Thyroid gland (tissue), 4 donors: ENCODE results near the gene DDA1.

ENCODE experiments used
- POLR2A ChIP-seq, 2 donors: fragments of 450-650 bp; IDR thresholded peaks; one replicate each; pipeline ENCODE4 v1.6.1; 2017; ENCODE audit warnings: antibody characterized with exemption in 2 of 2, mild to moderate bottlenecking in 2 of 2, moderate library complexity in 1 of 2
- TF ChIP-seq, protein P1 (sequence below), 6 experiments: fragments of 200-600 bp in 3 of 6; fragments of 450-650 bp in 3 of 6; sonication (generic) in 3 of 6; IDR thresholded peaks; one replicate each; pipeline ENCODE4 v1.5.1; 2016 to 2019; ENCODE audit warnings: antibody characterized with exemption in 6 of 6, mild to moderate bottlenecking in 2 of 6, inconsistent platforms in 1 of 6, moderate library complexity in 1 of 6

DNA sequence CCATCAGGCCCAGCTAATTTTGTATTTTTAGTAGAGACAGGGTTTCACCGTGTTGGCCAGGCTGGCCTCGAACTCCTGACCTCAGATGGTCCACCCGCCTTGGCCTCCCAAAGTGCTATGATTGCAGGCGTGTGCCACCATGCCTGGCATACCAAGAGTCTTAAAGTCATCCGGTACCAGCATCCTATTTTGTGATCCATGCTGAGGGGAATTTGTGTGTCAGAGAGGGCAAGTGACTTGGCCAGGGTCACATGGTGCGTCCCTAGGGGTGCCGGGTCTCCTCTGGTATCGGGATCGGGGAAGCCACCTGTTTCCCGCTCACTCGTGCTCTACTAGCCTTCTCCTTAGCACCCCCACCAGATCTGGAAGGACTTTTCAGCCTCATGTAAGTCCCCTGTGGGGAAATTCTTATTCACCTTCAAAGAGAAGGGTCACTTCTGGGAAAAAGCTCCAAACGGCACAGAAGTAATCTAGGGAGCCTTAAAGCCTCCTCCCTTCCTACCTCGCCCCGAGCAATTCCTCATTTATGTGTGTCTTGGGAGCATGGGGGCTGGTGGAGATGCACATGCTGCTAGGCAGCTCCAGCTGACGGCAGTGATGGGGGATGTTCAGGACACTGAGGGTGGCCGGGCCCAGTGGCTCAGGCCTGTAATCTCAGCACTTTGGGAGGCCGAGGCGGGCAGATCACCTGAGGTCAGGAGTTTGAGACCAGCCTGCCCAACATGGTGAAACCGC lies 33.8 kb upstream of the DDA1 start:
- TF ChIP-seq, protein P1, sequence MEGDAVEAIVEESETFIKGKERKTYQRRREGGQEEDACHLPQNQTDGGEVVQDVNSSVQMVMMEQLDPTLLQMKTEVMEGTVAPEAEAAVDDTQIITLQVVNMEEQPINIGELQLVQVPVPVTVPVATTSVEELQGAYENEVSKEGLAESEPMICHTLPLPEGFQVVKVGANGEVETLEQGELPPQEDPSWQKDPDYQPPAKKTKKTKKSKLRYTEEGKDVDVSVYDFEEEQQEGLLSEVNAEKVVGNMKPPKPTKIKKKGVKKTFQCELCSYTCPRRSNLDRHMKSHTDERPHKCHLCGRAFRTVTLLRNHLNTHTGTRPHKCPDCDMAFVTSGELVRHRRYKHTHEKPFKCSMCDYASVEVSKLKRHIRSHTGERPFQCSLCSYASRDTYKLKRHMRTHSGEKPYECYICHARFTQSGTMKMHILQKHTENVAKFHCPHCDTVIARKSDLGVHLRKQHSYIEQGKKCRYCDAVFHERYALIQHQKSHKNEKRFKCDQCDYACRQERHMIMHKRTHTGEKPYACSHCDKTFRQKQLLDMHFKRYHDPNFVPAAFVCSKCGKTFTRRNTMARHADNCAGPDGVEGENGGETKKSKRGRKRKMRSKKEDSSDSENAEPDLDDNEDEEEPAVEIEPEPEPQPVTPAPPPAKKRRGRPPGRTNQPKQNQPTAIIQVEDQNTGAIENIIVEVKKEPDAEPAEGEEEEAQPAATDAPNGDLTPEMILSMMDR (IDR thresholded peaks at IDR 0.05), result no peak
- TF ChIP-seq POLR2A (IDR thresholded peaks at IDR 0.05), result no peak
